K562 (cell line): ENCODE results near the gene ADPGK. TPM values are rescaled to one million over a fixed set of nuclear protein-coding genes. Genes with fewer than 3 reads are reported as not detected.
A peak's percentile ranks its signal among the peaks of the same experiment; 100 is the strongest.

Experiments
- ATAC-seq: fragments of 200-7000 bp; cut with Tn5 transposase; 3 replicates; pipeline ENCODE4 v1.9.1; 2020; ENCODE audit warnings: moderate library complexity
- BruUV-seq: library from RNA; stranded (reverse); fragments of 400-500 nt; replicated peaks from 2 replicates; lab custom pipeline; 2021; lab: Mats Ljungman, UMichigan
- CTCF ChIA-PET: fragments of 300-600 bp; formaldehyde crosslinking; extraction: SDS; loops from one replicate; lab custom pipeline; 2021; ENCODE audit warnings: low intra/inter-chr PET ratio; lab: Yijun Ruan, JAX
- POLR2A ChIA-PET: fragments of 300-600, 350-650 bp; sonication (Branson Sonifier 250); formaldehyde crosslinking; extraction: SDS; loops from one replicate; lab custom pipeline; 2021; ENCODE audit warnings: antibody characterized with exemption, inconsistent platforms; lab: Yijun Ruan, JAX
- DNase-seq, 4 experiments: peaks; one replicate each; pipeline versions ENCODE4 v3.0.0 to v3.0.0-alpha.2; 2011 to 2018; ENCODE audit warnings: low spot score in 3 of 4, mixed read lengths in 3 of 4; ENCODE audit errors: extremely low read depth in 1 of 4
- FAIRE-seq: peaks from 2 replicates; lab custom pipeline; 2011; peaks lifted over from hg19 to GRCh38; lab: Jason Lieb, UNC
- H2AFZ ChIP-seq: 2 replicates; pipeline ENCODE4 v1.6.0; 2011; ENCODE audit warnings: low read depth, low read length, control low read depth, inconsistent platforms
- H3K27ac ChIP-seq: fragments of 200-600 bp; 3 replicates; pipeline ENCODE4 v1.8.0; 2011; ENCODE audit warnings: low read depth, mild to moderate bottlenecking, control low read depth, inconsistent platforms, low read length, moderate library complexity, mixed read lengths; ENCODE audit errors: extremely low read depth
- H3K27me3 ChIP-seq, 2 experiments: fragments of 300-600 bp in 1 of 2; 2 replicates in 1 of 2; 3 replicates in 1 of 2; pipeline versions ENCODE4 v1.6.0 to v1.8.0; 2011; ENCODE audit warnings: inconsistent platforms in 2 of 2, low read length in 2 of 2, mild to moderate bottlenecking in 1 of 2, mixed read lengths in 1 of 2, moderate library complexity in 1 of 2; ENCODE audit not compliant: control insufficient read depth in 2 of 2, insufficient read depth in 2 of 2
- H3K36me3 ChIP-seq: fragments of 300-600 bp; 3 replicates; pipeline ENCODE4 v1.8.0; 2011; ENCODE audit warnings: mild to moderate bottlenecking, low read length, inconsistent platforms; ENCODE audit not compliant: control insufficient read depth, insufficient read depth
- H3K4me1 ChIP-seq, 2 experiments: fragments of 200-600 bp in 1 of 2; replicated peaks in 1 of 2; 2 replicates in 1 of 2; 3 replicates in 1 of 2; pipeline versions ENCODE4 v1.5.1 to v1.8.0; 2011; ENCODE audit warnings: inconsistent platforms in 2 of 2, low read length in 2 of 2, mild to moderate bottlenecking in 1 of 2, mixed read lengths in 1 of 2, moderate library complexity in 1 of 2; ENCODE audit not compliant: control insufficient read depth in 2 of 2, insufficient read depth in 2 of 2
- H3K4me2 ChIP-seq: 2 replicates; pipeline ENCODE4 v1.6.1; 2011; ENCODE audit warnings: low read length, control low read depth, inconsistent platforms, mixed read lengths; ENCODE audit not compliant: insufficient read depth
- H3K4me3 ChIP-seq: fragments of 200-600 bp; sonication (generic), shearing (Covaris generic); 2 replicates; pipeline ENCODE4 v1.5.1; 2016; ENCODE audit warnings: control low read depth, inconsistent platforms
- H3K79me2 ChIP-seq: fragments of 200-600 bp; 3 replicates; pipeline ENCODE4 v1.8.0; 2011; ENCODE audit warnings: low read length, inconsistent platforms; ENCODE audit not compliant: control insufficient read depth, insufficient read depth
- H3K9ac ChIP-seq, 2 experiments: 2 replicates each; pipeline versions ENCODE4 v1.6.0 to v1.6.1; 2011; ENCODE audit warnings: low read depth in 2 of 2, low read length in 2 of 2, control low read depth in 1 of 2, inconsistent platforms in 1 of 2, mild to moderate bottlenecking in 1 of 2, mixed read lengths in 1 of 2; ENCODE audit not compliant: insufficient read depth in 1 of 2
- H3K9me1 ChIP-seq: one replicate; pipeline ENCODE4 v1.6.0; 2011; ENCODE audit warnings: inconsistent platforms, mild to moderate bottlenecking, low read length, moderate library complexity; ENCODE audit not compliant: control insufficient read depth, insufficient read depth
- H3K9me3 ChIP-seq: replicated peaks from 2 replicates; pipeline ENCODE4 v1.5.1; 2011; ENCODE audit warnings: low read depth, low read length, inconsistent platforms; ENCODE audit not compliant: control insufficient read depth, insufficient read depth
- H4K20me1 ChIP-seq: replicated peaks from 2 replicates; pipeline ENCODE4 v1.6.1; 2011; ENCODE audit warnings: low read length, inconsistent platforms, mixed read lengths; ENCODE audit not compliant: control insufficient read depth, insufficient read depth
- AFF1 ChIP-seq, 2 experiments: fragments of 450-650 bp; IDR thresholded peaks; 2 replicates each; pipeline ENCODE4 v1.6.1; 2018; ENCODE audit warnings: mild to moderate bottlenecking in 2 of 2, low read depth in 1 of 2; ENCODE audit not compliant: partially characterized antibody in 2 of 2
- CHCHD3 ChIP-seq: fragments of 250-450 bp; sonication (Bioruptor Pico); IDR thresholded peaks from 2 replicates; pipeline ENCODE4 v2.1.2; 2022; ENCODE audit warnings: mild to moderate bottlenecking
- FOS ChIP-seq: IDR thresholded peaks from 3 replicates; pipeline ENCODE4 v1.6.1; 2011; ENCODE audit not compliant: insufficient read length; ENCODE audit errors: extremely low read depth
- GABPB2 ChIP-seq: fragments of 250-450 bp; sonication (Bioruptor Pico); conservative IDR thresholded peaks from 2 replicates; pipeline ENCODE4 v1.5.1; 2021; ENCODE audit warnings: mild to moderate bottlenecking
- RFX1 ChIP-seq: fragments of 450-650 bp; IDR thresholded peaks from 2 replicates; pipeline ENCODE4 v1.6.1; 2016; ENCODE audit warnings: mild to moderate bottlenecking, moderate library complexity
- YBX1 ChIP-seq: fragments of 450-650 bp; IDR thresholded peaks from 2 replicates; pipeline ENCODE4 v1.7.1; 2016; ENCODE audit warnings: mild to moderate bottlenecking
- ZNF561 ChIP-seq: fragments of 450-650 bp; formaldehyde crosslinking; conservative IDR thresholded peaks from 2 replicates; pipeline ENCODE4 v1.4.0; 2020; ENCODE audit warnings: mild to moderate bottlenecking, moderate library complexity
- ZNF707 ChIP-seq: fragments of 250-450 bp; sonication (Bioruptor Pico); conservative IDR thresholded peaks from 2 replicates; pipeline ENCODE4 v1.8.0; 2022; ENCODE audit warnings: inconsistent platforms, mild to moderate bottlenecking, moderate library complexity
- WGBS: fragments of 100-300 bp; shearing (Covaris generic); methylation state at CpG from one replicate; pipeline ENCODE4 v1.1.6; 2016; ENCODE audit warnings: low coverage, mixed read lengths; ENCODE audit not compliant: insufficient coverage; ENCODE audit errors: missing lambda C conversion rate; 5-methylcytosine and 5-hydroxymethylcytosine counted together
- in situ Hi-C: fragments of 300-500 bp; cut with MboI; formaldehyde crosslinking; loops from 4 replicates; pipeline ENCODE4 v1.15.0; 2018; ENCODE audit warnings: inconsistent platforms, mixed read lengths
- intact Hi-C: fragments of 100-400 bp; cut with micrococcal nuclease; formaldehyde crosslinking; loops from 2 replicates; pipeline ENCODE4 v1.14.2; 2022
- polyA plus RNA-seq, 8 experiments: library from polyadenylated mRNA; depleted of rRNA in 4 of 8; stranded (reverse) in 5 of 8; unstranded in 3 of 8; fragments of >200 nt; fragmentation: Nextera tagmentation in 2 of 8; fragmentation: Illumina TruSeq in 1 of 8; extraction: Ambion mirVana in 2 of 8; extraction: Trizol in 1 of 8; gene quantifications; 2 replicates each; pipeline versions ENCODE4 v1.2.1 to v1.2.3, GENCODE V29; 2011 to 2014; ENCODE audit warnings: inconsistent platforms in 1 of 8, missing spikeins in 1 of 8
- total RNA-seq, 7 experiments: library from RNA; depleted of rRNA in 6 of 7; stranded (reverse); fragments of >200 nt in 6 of 7; fragmentation: Illumina TruSeq in 2 of 7; extraction: Trizol in 2 of 7; gene quantifications; 2 replicates each; pipeline versions ENCODE4 v1.2.1 to v1.2.3, GENCODE V29; 2011 to 2021; ENCODE audit warnings: low replicate concordance in 1 of 7

The ADPGK gene
- total and polyA plus RNA-seq, 9 of the 15 experiments (the other 6 are each of a cell fraction or from before 2014, with no cell fraction given), result 13.4 to 97.4 (median 48.5) TPM

DNA sequence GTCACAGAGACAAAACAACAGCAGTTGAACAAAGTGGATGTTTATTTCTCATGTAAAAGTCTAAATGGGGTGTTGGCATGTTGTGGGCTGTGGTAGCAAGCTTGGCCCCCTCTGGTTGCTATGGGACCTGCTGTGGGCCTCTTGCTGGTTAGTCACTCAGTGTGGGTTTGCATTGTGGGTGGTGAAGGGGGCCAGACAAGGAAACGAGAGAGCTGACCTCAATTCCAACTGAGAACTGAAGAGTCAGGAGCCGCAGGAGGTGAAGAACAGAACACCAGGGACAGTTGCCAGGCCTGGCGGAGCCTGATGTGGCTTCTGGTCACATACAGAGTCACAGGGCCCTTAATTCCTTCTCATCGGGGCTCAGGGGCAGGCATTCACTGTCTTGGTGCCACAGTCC, 1.9 kb upstream of the ADPGK start:
- ChIA-PET CTCF (no interaction called here), POLR2A (interaction anchor here (0.6 to 0.8 kb wide), 3 partner anchors 23 to 441 kb away, joined by 3 read pairs; no protein-coding TSS in a partner anchor)
- 56% methylated on average over 4 of the region's 4 CpGs for WGBS
- Histone ChIP-seq H3K4me3 (no peak overlapping the region), H3K4me1 (peaks cover 11 to 13% of the 10 kb centered on the region in 2 experiments; a peak in 4 of 5 replicates), H3K79me2 (peaks cover 31% of the 10 kb centered on the region), H3K27me3 (no peaks in the 10 kb centered on the region; a peak in 1 of 5 replicates), H3K9me3 (no peaks in the 10 kb centered on the region), H2AFZ (peak overlapping the region; percentile 99; the same call in 1 of the 2 replicates), H3K9ac (no peak overlapping the region), H3K36me3 (peaks cover 17% of the 10 kb centered on the region; the same call in 2 of the 3 replicates), H3K27ac (no peak overlapping the region), H3K9me1 (no peaks in the 10 kb centered on the region), H3K4me2 (no peak overlapping the region), H4K20me1 (peaks cover 4% of the 10 kb centered on the region; the same call in 1 of the 2 replicates)
- intact Hi-C loops, result loop anchor here (5.0 to 10.0 kb wide), 2 partner anchors 297 to 459 kb away; no protein-coding TSS in a partner anchor
- FAIRE-seq, result no peak
- BruUV-seq, result no TSS peak
- DNase-seq, result no peak
- TF ChIP-seq GABPB2 (CRISPR knock-in tag) (no peak), ZNF561 (no peak), RFX1 (peak; percentile 16; the same call in 1 of the 2 replicates), AFF1 (IDR thresholded peaks at IDR 0.05; ENCODE audit: low read depth in 1 of 2, partially characterized antibody in 2 of 2) (no peak), YBX1 (no peak), ZNF707 (CRISPR knock-in tag) (no peak), FOS (no peak), CHCHD3 (no peak)
- in situ Hi-C loops, result loop anchor here (10.0 to 25.0 kb wide), 2 partner anchors 289 to 1302 kb away; partner anchors contain the start of gene GOLGA6A
- ATAC-seq, result no peak
